Activated naive CD4-positive, alpha-beta T cell treated with anti-CD3 and anti-CD28 coated beads, Interleukin-2, amount 10 ng/mL, durations not matched to agents 7 days and 5 days (primary cell): Measurements from ENCODE around the gene MLN.
A peak's percentile ranks its signal among the peaks of the same experiment; 100 is the strongest.

ENCODE experiments used
- CTCF ChIA-PET: fragments of 350-600 bp; sonication (Branson Sonifier 250); formaldehyde crosslinking; loops from one replicate; lab custom pipeline; 2021; ENCODE audit warnings: antibody characterized with exemption; lab: Charles Lee
- DNase-seq: peaks from one replicate; pipeline ENCODE4 v3.0.0-alpha.2; 2020
- H3K27ac Mint-ChIP-seq: one replicate; pipeline ENCODE4 v1.8.0; 2021; ENCODE audit warnings: mild to moderate bottlenecking, moderate library complexity, mixed read lengths
- H3K27me3 Mint-ChIP-seq: one replicate; pipeline ENCODE4 v1.8.0; 2021; ENCODE audit warnings: mild to moderate bottlenecking, mixed read lengths
- H3K36me3 Mint-ChIP-seq: one replicate; pipeline ENCODE4 v1.8.0; 2021; ENCODE audit warnings: mixed read lengths
- H3K4me1 Mint-ChIP-seq: one replicate; pipeline ENCODE4 v1.8.0; 2021; ENCODE audit warnings: mixed read lengths
- H3K4me3 Mint-ChIP-seq: one replicate; pipeline ENCODE4 v1.8.0; 2021; ENCODE audit warnings: mild to moderate bottlenecking, moderate library complexity, mixed read lengths
- H3K9me3 Mint-ChIP-seq: one replicate; pipeline ENCODE4 v1.8.0; 2021; ENCODE audit warnings: mixed read lengths

The MLN gene

DNA sequence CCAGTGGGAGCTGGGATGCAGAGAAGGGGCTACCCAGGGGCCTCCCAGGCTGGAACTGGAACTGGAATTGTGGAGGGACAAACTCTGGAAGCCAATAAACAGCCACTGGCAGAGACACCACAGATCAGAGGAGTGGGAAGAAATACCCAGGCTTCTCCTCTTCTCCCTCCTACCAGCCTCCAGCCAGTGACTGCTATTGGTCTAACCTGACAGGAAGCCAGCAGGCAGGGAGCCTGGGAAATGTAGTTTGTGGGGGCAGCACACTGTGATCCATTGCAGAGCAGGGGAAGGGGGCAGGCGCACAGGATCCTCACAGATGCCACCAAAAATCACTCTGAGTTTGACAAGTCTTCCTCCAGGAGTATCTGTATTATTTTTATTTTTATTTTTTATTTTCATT, 12.1 kb upstream of the MLN start:
- H3K9me3 Mint-ChIP-seq = no peaks in the 10 kb centered on the region
- DNase-seq = peak; percentile 34
- peaks cover 2% of the 10 kb centered on the region for H3K4me1 Mint-ChIP-seq
- CTCF ChIA-PET = interaction anchor here (1.0 kb wide), 2 partner anchors 17 to 45 kb away, joined by 3 read pairs; no protein-coding TSS in a partner anchor
- H3K27ac Mint-ChIP-seq = no peak overlapping the region
- H3K27me3 Mint-ChIP-seq = peaks cover 65% of the 10 kb centered on the region
- H3K36me3 Mint-ChIP-seq = no peaks in the 10 kb centered on the region
- H3K4me3 Mint-ChIP-seq = no peak overlapping the region

DNA sequence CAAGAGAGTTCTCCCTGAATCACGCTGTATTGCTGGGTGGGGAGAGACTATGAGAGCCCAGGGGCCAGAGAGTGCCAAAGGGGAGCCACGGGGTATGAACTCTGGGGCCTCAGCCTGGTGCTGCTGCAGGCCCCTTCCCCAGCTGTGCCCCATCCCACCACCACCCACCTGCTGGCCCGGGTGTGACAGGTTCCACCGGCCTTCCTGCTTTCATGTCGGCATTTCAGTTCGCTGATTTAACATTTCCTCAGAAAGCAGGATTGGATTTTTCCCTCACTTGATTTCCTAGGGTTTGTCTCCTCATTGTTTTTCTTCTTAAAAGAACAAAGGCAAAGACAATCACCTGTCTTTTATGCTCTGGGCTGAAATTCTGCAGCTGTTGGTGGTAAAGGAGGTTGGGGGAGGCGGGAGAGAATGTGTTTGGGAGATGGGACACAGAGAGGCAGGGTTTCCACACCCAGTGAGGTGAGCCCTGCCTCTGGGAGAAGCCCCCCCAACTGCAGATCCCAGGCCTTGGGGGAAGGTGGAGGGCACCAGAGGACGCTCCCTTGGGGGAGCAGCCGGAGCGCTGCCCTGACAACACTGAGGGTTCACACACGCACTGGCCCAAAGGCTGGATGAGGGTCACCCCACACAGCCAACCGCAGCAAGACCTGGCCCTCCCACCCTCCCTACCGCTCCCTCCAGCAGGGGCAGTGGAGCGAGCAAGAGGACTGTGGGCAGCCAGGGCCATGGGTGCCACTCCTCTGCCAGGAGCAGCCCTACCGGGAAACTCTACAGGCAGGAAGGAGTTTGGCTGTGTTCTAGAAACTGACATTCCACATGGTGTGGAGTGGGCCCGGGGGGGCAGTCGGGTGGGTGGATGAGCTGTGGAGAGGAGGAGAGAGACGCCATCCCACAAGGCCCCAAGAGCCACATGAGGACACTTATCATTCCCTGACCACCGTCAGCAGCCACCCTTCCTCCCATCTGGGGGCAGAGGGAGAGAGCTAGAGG, 10.5 kb upstream of the MLN start:
- Mint-ChIP-seq H3K4me3 (no peak overlapping the region), H3K27me3 (peaks cover 75% of the 10 kb centered on the region), H3K4me1 (no peaks in the 10 kb centered on the region), H3K9me3 (no peaks in the 10 kb centered on the region), H3K27ac (no peak overlapping the region), H3K36me3 (no peaks in the 10 kb centered on the region)
- no peak for DNase-seq
- CTCF ChIA-PET = interaction anchor here (0.6 kb wide), 1 partner anchor 112 kb away, joined by 4 read pairs; no protein-coding TSS in a partner anchor

DNA sequence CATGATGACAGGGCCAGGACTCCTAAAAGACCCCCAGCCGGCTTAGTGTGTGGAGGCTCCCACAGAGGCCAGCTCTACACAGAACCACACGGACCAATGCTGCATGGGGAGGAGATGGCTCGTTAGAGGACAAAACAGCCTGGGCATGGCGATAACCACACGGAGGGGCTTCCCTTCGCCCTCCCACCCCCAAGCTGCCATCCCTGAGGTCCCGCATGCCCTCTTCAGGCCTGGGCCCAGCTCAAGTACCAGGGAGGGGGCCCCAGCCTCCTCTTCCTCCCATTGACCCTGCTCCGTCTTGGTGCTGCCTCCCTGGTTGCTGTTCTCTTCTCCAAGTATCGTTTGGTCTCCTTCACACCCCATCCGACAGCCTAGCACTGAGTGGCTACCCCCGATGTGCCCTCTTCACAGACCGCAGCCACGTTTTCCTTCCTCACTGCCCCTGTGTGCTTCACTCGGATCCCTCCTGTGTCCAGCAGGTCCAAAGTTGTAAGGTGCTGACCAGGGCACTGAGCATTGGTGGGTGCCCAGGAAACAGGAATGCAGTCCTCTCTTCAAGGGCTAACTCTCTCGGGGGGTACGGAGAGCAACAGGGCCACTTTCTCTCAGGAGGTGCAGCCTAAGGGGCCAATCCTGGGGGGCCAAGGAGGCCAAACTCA, 9.6 kb upstream of the MLN start:
- Mint-ChIP-seq H3K9me3 (no peaks in the 10 kb centered on the region), H3K27me3 (peaks cover 84% of the 10 kb centered on the region), H3K36me3 (no peaks in the 10 kb centered on the region), H3K4me1 (no peaks in the 10 kb centered on the region), H3K27ac (no peak overlapping the region), H3K4me3 (no peak overlapping the region)
- DNase-seq = no peak
- CTCF ChIA-PET = interaction anchor here (0.9 kb wide), 1 partner anchor 20 kb away, joined by 3 read pairs; no protein-coding TSS in a partner anchor

DNA sequence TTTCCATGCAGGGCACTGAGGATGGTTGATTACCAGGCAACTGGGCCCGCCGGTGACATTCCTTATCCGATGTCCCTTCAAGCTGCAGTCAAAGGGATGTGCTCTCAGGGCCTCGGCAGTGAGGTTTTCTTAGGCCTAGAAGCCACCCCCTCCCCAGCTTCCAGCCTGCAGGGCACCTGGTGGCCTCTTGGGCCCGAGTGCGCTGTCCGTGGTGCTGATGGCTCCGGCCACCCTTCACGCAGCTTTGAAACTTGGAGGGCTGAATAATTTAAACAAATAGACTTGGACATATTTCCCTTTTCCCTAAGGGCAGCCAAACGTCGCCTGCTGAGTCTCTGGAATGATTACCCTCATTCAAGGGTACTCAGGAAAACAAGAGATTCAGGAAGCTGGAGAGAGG, 8.9 kb upstream of the MLN start:
- Mint-ChIP-seq H3K36me3 (no peaks in the 10 kb centered on the region), H3K27me3 (peaks cover 91% of the 10 kb centered on the region), H3K4me1 (peaks cover 7% of the 10 kb centered on the region), H3K4me3 (no peak overlapping the region), H3K9me3 (no peaks in the 10 kb centered on the region), H3K27ac (no peak overlapping the region)
- CTCF ChIA-PET = interaction anchor here (0.9 kb wide), 1 partner anchor 20 kb away, joined by 3 read pairs; no protein-coding TSS in a partner anchor
- DNase-seq = peak; percentile 71

DNA sequence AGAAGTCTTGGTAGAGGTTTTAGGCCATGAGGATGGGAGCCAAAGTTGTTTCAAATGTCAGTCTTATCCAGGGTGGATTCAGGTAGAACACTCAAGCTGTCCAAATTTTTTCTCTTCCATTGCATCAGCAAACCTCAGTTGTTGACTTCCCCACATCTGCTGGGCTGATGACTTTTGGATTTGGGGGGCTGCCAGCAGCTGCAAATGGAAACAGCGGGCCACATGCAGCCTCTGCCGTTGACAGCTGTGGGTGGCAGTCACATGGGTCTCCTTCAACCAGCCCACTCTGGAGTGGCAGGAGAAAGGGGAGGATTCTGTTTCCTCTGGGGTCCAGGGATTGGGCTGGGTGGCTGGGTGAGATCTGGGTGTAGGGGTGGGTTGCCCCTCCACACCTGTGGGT, 5.8 kb upstream of the MLN start:
- DNase-seq = no peak
- Mint-ChIP-seq H3K4me3 (no peak overlapping the region), H3K4me1 (peaks cover 18% of the 10 kb centered on the region), H3K36me3 (no peaks in the 10 kb centered on the region), H3K27me3 (peaks cover 88% of the 10 kb centered on the region), H3K27ac (no peak overlapping the region), H3K9me3 (no peaks in the 10 kb centered on the region)
- CTCF ChIA-PET = no interaction called here

DNA sequence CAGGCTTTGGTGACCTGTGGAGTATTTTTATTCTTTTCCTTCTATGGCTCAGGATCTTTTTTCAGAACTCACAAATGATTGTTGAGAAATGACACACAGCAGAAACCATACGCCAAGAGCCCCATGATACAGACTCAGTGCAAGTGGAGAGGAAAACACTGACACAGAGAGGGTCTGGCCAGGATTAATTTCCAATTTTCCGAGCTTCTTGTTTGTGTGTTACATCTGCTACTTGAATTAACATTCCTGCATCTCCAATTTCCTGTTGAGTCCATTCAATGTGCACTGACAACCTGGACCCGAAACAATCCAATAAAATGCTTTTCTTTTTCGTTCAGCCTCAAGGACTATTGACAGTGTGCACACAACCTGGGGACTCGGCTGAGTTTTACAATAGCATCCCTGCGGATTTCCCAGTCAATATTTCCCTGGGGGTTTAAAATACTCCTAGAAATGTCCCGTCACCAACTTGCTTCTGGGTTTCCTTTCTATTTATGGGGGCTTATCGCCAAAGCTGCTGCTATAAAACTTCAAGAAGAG, 4.9 kb upstream of the MLN start:
- Mint-ChIP-seq H3K9me3 (no peaks in the 10 kb centered on the region), H3K36me3 (no peaks in the 10 kb centered on the region), H3K4me3 (no peak overlapping the region), H3K27me3 (peaks cover 88% of the 10 kb centered on the region), H3K27ac (no peak overlapping the region), H3K4me1 (peaks cover 18% of the 10 kb centered on the region)
- CTCF ChIA-PET = interaction anchor here (1.3 kb wide), 1 partner anchor 10 kb away, joined by 4 read pairs; no protein-coding TSS in a partner anchor
- no peak for DNase-seq

DNA sequence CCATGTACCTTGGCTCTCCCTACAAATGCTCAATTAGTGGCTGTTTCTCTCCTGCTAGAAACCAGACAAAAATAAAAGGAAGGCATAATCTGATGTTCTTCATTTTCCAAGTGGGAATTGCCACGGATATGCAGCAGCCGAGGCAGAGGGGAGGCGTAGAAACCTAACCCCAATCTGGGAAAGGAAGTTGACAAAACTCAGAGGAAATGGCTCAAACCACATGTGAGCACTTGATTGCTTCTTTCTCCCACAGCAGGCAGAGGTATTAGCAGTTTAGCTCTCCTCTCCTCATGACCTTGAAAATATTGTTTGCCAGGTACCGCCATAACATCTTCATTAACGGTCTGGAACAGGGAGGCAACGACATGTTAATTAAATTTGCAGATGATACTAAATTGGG, 3.8 kb upstream of the MLN start:
- H3K27me3 Mint-ChIP-seq = peaks cover 87% of the 10 kb centered on the region

DNA sequence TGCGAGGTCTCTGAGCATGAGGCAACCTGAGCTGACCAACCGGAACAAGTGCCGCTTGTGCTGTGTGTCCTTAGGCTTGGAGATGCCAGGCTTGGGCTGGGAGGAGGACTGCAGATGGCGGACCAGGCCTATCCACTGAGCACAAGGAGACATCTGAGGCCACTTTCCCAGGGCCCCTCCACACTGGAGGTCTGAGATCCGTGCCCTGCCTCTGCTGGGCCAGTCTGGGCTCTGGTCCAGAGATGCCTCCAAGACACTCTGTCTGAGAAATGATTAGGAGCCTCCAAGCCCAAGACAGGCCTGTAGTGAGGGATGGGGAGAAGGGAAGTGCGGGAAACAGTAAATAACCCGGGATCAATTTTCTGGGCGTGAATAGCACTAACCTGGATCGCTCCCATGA, 3.0 kb upstream of the MLN start:
- Mint-ChIP-seq H3K27ac (no peak overlapping the region), H3K4me3 (no peak overlapping the region), H3K27me3 (peaks cover 83% of the 10 kb centered on the region), H3K36me3 (no peaks in the 10 kb centered on the region), H3K4me1 (peaks cover 18% of the 10 kb centered on the region), H3K9me3 (no peaks in the 10 kb centered on the region)
- CTCF ChIA-PET = interaction anchor here (1.8 kb wide), 1 partner anchor 35 kb away, joined by 7 read pairs; no protein-coding TSS in a partner anchor
- DNase-seq = no peak

More for the DNA sequence above, 3.8 kb upstream of the MLN start:
- peaks cover 18% of the 10 kb centered on the region for H3K4me1 Mint-ChIP-seq
- no peak for DNase-seq
- H3K36me3 Mint-ChIP-seq = no peaks in the 10 kb centered on the region
- no peak overlapping the region for H3K27ac Mint-ChIP-seq
- no peaks in the 10 kb centered on the region for H3K9me3 Mint-ChIP-seq
- CTCF ChIA-PET = interaction anchor here (0.6 to 1.3 kb wide), 2 partner anchors 9 to 66 kb away, joined by 3 to 4 read pairs; no protein-coding TSS in a partner anchor
- H3K4me3 Mint-ChIP-seq = no peak overlapping the region

DNA sequence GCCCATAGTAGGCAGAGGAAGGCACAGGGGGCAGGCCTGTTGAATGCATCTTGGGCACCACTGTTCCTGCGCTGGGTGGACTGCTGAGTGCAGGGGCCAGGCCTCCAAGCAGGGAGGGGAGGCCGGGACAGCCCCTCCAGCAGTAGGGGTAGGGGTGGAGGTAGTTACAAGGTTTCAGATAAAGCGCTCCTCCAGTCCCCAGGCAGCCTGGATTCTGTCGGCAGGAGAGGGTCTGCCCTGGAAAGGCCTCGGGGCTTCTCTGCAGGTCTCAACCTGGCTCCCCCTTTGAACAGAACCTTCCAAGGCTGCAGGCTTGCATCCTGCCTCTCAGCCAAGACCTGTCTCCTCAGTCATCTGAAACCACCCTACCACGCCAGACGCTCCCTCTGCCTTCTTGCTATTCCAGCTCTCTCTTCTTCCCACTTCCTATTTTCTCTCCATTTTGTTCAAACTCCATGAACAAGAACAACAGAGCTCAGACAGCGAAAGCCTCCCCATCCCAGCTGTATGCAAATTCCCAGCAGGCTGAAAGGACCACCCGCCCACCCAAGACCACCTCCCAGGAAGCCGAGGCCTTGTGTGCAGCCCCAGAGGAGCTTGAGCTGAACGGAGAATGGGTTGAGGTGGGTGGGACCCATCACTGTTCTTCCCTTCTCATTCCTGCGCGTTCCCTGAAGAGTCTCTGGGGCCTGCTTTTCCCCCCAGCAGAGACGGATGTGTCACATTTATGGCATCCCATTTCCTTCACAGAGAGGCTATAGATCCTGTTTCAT, 1.4 kb downstream of the MLN start:
- H3K27ac Mint-ChIP-seq = no peak overlapping the region
- H3K27me3 Mint-ChIP-seq = peaks cover 75% of the 10 kb centered on the region
- H3K36me3 Mint-ChIP-seq = no peaks in the 10 kb centered on the region
- peaks cover 8% of the 10 kb centered on the region for H3K4me1 Mint-ChIP-seq
- no peaks in the 10 kb centered on the region for H3K9me3 Mint-ChIP-seq
- no peak for DNase-seq
- no peak overlapping the region for H3K4me3 Mint-ChIP-seq
- CTCF ChIA-PET = no interaction called here

DNA sequence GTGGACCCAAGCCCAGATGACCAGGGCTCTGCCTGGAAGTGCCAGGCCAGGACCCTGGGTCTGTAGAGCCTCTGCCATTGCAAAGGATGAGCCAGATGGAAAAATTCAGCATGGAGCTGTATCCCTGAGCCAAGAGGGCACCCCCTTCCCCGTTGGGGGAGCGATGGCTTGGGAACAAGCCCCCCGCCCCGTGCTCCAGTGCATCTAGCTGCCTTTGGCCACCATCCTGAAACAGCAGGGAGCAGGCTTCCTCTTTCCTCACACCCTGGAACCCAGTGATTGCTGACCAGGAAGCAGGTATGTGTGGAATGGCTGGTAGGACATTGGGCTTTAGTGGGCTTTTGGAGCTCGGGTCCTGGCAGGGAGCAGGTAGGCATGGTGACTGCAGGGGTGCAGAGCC, 2.2 kb downstream of the MLN start:
- CTCF ChIA-PET = no interaction called here
- H3K27ac Mint-ChIP-seq = no peak overlapping the region
- no peak for DNase-seq
- H3K4me3 Mint-ChIP-seq = no peak overlapping the region
- no peaks in the 10 kb centered on the region for H3K36me3 Mint-ChIP-seq
- H3K4me1 Mint-ChIP-seq = peaks cover under 1% of the 10 kb centered on the region
- peaks cover 75% of the 10 kb centered on the region for H3K27me3 Mint-ChIP-seq
- H3K9me3 Mint-ChIP-seq = no peaks in the 10 kb centered on the region

DNA sequence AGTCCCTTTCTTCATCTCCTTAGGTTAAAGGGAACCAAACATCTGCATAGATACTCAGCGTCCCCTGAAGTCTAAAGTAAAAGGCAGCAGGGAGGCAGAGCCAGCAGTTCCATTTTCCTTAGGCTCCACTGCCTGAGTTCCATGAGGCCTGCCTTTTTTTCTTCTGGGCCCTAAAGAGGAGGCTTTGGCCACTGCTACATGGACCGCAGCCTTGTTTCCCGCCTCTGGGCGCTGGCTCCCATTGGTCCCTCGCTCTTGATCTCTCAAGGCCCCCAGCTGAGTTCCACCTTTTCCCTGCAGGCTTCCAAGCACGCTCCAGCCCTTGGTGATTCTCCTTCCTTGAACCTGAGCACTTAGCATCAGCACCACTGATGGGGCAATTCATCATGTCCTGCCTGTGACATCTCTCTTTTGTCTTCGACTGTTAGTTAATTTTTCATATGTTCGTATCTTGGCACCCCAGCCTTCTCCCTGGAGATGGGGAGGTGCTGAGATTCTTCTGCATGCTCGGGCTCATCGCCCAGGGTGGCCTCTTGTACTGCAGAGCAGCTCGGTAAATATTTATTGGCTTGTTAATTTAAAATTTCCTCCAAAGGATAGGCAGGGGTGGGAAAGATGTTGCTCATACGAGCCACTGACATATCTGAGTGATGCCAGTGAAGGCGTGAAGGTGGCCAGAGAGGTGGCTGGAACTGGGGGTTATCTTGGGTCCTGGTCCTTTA, 3.4 kb downstream of the MLN start:
- no peak for DNase-seq
- Mint-ChIP-seq H3K4me1 (no peaks in the 10 kb centered on the region), H3K4me3 (no peak overlapping the region), H3K27ac (no peak overlapping the region), H3K36me3 (no peaks in the 10 kb centered on the region), H3K27me3 (peaks cover 75% of the 10 kb centered on the region), H3K9me3 (no peaks in the 10 kb centered on the region)
- CTCF ChIA-PET = no interaction called here

DNA sequence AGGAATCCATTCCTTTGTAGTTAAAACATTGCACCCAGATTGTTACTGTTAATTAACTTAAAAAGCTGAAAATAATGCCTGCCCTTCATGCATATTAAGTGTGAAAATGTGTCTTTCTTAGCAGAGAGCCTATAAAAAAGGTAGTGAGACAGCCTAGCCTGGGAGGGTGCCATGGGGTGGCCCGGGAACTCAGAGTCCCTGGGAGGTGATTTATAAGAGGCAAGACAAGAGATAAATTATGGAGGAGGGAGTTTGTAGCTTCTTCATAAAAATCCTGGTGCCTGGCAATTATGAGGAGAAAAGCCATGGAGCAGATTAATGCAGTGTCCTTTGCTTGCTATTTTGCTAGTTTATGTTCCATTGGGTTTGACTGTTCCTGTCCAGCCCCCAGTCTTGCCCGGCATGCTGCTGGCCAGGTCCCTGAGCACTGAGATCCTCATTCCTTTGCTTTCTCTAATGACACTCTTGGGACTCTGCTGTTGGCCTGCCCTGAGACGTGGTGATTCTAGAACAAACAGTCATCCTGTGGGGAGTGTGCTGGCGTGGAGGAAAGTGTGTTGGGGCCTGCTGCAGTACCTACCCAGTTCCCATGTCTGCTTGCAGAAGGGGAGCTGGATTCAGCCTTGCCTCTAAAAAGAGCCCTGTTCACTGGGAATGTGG, 4.2 kb downstream of the MLN start:
- Mint-ChIP-seq H3K27me3 (peaks cover 76% of the 10 kb centered on the region), H3K36me3 (no peaks in the 10 kb centered on the region), H3K4me3 (no peak overlapping the region), H3K4me1 (no peaks in the 10 kb centered on the region), H3K27ac (no peak overlapping the region), H3K9me3 (no peaks in the 10 kb centered on the region)
- CTCF ChIA-PET = interaction anchor here (0.8 to 1.9 kb wide), 3 partner anchors 8 to 32 kb away, joined by 3 to 4 read pairs (median 3); no protein-coding TSS in a partner anchor
- no peak for DNase-seq
